GM15510 (cell line): ENCODE results near the gene HRG.

Source experiments
- POLR2A ChIP-seq: IDR thresholded peaks from 3 replicates; pipeline ENCODE4 v1.6.1; 2011; ENCODE audit warnings: borderline replicate concordance; ENCODE audit not compliant: insufficient read length; ENCODE audit errors: extremely low read depth

The HRG gene

GRCh38 chr3:186665625-186666188 is at the start of gene HRG:
TSS of gene HRG (plus strand) at chr3:186666014. CDS start at chr3:186666032, 18 bp downstream.
- TF ChIP-seq POLR2A, result no peak

DNA sequence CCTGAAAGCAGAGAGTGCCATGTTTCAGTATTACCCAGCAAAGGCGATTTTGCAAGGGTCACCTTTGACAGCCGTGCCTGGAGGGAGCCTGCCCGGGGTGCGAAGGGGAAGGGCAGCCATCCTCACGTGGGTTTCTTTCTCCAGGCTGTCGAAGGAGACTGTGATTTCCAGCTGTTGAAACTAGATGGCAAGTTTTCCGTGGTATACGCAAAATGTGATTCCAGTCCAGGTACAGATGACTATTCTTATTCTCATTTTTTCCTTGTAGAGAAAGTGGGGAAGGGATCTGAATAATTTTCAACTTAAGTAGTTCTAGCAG is 49.6 kb upstream of the HRG start:
- no peak for TF ChIP-seq POLR2A

DNA sequence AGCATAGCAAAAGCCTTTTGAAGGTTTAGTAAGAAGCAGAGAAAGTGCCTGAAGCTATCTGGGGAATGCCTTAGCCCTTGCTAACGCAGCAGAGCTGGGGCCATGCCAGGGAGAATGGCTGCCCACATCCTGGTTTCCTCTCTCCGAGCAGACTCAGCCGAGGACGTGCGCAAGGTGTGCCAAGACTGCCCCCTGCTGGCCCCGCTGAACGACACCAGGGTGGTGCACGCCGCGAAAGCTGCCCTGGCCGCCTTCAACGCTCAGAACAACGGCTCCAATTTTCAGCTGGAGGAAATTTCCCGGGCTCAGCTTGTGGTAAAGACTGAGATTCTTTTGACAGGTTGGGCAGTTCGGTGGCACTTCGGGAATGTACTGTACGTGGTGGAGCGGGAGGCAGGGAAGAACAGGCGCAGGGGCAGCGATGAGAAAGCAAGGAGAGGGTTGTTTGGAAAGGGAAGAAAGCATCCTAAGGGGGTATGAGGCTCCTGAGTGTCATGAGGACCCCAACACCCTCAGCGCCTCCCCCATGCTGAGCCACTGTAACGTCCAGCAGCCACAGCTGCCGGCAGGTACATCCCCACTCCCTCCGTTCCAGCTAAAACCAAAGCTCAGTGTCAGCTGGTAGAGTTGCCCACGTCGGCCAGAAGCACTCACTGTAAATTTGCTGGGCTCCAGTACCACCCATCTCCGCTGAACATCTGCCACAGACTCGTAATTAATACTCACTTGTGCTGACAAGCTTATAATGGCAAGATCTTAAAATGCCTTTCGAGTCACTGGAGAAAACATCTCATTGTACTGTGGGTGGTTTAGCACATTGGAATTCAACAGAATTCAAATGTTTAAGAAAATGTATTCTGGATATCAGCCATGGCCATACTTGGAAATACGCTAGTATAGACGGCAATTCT is 48.5 kb upstream of the HRG start:
- no peak for TF ChIP-seq POLR2A

DNA sequence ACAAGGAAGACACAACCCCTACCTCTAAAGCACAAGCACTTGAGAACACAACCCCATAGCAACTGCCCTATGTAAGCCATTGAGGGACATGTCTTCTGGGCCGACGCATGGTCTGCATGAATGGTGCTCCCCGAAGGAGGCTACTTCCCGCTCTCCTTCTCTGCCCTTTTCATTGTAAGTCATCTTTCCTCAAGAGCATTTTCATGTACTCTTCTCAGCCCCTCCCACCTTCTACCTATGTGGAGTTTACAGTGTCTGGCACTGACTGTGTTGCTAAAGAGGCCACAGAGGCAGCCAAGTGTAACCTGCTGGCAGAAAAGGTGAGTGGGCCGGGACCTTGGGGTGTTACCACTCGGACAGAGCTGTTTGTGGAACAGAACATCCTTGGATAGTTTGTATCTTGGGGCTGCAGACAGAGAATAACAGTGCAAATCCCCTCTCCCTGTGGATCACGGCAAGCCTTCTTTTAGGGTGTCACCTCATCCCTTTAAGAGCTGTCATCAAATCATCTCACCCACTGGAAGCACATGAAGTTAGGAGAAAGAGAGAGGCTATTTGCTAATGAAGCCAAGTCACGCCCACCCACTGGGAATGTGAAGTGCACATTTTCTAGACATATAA is 47.4 kb upstream of the HRG start:
- no peak for TF ChIP-seq POLR2A

DNA sequence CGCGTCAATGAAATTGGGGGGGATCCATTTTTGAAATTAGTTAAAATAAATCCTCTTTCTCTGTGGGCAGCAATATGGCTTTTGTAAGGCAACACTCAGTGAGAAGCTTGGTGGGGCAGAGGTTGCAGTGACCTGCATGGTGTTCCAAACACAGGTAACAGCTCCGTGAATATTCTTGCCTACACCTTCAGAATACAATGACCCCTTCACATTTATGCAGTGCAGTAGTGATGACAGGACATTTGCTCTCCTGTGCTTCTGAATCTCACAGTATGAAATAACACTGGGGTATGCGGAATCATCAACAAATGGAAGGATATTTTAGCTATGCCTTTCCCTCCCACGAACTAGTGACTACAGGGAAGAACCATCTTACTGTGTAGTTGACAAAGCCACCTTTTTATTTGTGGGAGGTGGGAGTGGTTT is 46.0 kb upstream of the HRG start:
- no peak for TF ChIP-seq POLR2A

DNA sequence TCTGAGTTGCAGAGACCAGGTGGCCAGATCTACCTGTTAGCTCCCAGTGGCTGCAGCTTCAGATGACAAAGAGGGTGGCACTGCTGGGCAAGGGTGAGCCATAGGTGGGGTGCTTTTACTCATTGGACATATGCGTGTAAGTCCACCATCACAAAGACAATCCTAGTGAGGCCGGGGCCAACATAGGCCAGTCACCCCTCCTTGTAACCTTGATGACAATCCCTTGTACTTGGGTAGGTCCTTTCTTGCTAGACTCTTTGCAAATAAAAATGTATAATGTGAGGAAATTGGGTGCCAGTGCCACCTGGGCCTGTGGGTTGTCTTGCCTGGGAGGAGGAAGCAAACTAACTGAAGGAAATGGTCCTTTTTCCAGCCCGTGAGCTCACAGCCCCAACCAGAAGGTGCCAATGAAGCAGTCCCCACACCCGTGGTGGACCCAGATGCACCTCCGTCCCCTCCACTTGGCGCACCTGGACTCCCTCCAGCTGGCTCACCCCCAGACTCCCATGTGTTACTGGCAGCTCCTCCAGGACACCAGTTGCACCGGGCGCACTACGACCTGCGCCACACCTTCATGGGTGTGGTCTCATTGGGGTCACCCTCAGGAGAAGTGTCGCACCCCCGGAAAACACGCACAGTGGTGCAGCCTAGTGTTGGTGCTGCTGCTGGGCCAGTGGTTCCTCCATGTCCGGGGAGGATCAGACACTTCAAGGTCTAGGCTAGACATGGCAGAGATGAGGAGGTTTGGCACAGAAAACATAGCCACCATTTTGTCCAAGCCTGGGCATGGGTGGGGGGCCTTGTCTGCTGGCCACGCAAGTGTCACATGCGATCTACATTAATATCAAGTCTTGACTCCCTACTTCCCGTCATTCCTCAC is 45.4 kb upstream of the HRG start:
- no peak for TF ChIP-seq POLR2A

DNA sequence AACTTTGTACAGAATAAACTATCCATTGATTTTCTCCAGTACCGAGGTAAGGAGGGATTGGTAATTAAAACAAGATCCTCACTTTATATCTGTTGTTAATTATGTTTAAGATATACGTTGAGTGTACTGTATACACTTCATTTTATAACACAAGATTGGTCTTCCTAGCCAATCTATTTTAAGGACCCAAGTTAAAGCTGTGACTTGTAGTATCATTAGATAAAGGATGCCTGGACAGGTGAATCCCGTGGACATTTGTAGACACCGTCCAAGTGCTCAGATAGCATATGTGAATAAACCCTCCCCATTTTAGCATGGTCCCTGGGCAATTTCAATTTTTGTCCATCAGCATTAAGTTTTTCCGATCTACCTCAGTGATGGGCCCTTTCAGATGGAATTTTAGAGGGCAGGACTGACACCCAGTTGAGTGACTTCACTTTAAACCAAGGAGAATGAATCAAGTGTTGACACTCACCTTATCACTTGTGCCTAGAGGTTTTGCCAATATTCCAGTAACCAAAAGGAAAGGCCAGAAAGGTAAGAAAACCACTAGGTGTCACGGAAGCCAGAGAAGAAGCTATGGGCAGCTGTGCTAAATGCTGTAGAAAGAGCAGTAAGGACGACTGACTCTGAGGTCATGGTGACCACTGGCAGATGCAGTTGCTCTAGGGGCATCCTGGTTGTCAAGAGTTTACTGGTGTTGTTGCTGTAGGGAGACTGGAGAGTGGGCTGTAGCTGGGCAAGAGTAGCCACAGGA is 43.7 kb upstream of the HRG start:
- TF ChIP-seq POLR2A, result no peak

DNA sequence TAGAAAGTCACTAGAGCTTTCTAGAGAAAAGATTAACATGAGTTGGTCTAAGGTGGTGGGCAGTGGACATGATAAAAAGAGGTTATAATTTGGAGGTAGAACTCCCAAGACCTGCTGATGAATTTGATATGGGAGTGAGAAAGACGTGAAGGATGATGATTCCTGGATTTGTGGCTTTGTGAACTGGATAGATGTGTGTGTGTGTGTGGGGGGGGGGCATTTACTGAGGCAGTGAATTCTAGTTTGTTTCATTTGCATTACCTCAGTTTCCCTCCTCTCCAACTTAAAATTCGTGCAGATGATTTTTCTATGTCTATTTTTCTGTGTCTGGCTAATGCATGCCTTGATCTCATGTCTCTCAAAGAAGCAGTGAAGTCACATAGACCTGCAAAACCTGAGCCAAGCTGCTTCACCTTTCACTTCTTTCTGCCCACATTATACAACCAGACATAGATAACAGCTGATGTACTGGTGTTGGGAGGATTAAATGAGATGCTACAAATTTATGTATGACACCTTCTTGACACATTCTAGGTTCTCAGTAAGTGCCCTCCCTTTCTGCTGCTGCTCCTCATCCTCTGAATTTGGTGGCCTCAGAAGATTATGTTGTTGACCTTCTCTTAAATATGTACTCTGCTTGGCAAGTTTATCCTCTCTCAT is 43.0 kb upstream of the HRG start:
- TF ChIP-seq POLR2A, result no peak

DNA sequence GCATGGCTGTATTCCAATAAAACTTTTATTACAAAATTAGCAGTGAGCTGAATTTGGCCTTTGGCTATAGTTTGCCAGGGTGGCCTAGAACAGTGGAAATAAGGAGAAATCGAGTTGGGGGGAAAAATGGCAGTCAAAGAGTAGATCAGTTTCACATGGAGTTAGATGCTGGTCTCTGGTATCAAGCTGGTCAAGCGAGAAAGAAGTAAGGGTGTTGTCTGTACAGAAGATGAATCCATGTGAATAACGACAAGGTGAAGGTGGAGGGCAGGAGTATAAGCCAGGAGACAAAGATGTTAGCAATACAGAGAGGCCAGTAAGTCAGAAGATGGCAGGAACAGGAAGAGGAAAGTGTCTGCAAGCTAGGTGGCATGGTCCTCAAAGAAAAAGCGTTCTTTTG is 41.2 kb upstream of the HRG start:
- no peak for TF ChIP-seq POLR2A

DNA sequence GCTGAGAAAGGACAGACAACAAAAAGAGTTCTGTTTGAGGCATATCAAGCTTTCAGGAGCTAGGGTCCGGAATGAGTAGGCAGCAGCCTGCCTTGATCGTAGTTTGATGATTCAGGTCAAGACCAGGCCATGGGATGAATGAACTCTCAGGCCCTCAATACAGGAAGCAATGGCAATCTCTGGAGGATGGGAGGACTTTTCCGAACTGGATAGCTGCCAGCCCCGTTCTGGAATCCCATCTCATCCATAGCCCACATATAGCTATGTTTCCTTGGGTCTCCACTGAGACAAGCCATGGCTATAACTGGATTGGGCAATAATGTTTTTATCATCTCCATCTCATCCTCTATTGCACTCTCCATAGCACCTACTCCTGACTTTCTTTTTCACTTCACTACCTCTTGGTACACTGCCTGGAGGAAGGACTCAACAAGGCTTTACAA is 40.2 kb upstream of the HRG start:
- TF ChIP-seq POLR2A, result no peak

DNA sequence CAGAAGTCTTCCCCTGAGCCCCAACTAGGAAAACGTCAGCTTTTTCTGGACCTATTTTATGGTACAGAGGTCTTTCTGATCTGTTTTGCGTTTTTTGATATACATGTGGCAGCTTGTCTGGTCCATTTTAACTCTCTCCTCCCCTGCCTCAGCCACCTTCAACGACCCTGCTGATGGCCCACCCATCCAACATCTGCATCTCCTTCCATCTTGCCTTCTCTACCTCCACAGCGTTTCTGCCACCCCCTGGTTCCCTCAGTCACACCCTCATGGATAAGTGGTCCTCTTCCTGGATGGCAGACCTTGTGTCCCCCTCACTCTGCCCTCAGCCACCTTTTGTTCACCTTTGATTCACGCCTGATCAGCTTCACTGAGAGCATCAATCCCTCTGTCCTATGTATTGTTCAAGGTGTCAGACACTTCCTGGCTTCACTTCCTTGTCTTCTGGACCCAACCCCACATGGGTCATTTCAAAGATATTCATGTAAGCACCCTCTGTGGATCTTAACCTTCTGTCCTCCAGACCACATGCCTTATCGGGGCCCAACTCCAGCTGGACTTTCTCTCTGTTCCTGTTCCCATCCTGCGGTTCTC is 39.5 kb upstream of the HRG start:
- no peak for TF ChIP-seq POLR2A

GRCh38 chr3:186627852-186628414 is 37.9 kb upstream of the HRG start:
- TF ChIP-seq POLR2A, result no peak

GRCh38 chr3:186628756-186629155 is 37.1 kb upstream of the HRG start:
- TF ChIP-seq POLR2A, result no peak

- no peak for TF ChIP-seq POLR2A
Observed at GRCh38 chr3:186630950-186631641, 34.7 kb upstream of the HRG start.
